HG02678 (cell line): ENCODE measurements around the gene BRSK1.

Experiments
- ATAC-seq: cut with Tn5 transposase; IDR thresholded peaks from one replicate; pipeline ENCODE4 v1.9.1; 2021; ENCODE audit warnings: mild to moderate bottlenecking, moderate library complexity; ENCODE audit not compliant: unreplicated experiment

Gene BRSK1

DNA sequence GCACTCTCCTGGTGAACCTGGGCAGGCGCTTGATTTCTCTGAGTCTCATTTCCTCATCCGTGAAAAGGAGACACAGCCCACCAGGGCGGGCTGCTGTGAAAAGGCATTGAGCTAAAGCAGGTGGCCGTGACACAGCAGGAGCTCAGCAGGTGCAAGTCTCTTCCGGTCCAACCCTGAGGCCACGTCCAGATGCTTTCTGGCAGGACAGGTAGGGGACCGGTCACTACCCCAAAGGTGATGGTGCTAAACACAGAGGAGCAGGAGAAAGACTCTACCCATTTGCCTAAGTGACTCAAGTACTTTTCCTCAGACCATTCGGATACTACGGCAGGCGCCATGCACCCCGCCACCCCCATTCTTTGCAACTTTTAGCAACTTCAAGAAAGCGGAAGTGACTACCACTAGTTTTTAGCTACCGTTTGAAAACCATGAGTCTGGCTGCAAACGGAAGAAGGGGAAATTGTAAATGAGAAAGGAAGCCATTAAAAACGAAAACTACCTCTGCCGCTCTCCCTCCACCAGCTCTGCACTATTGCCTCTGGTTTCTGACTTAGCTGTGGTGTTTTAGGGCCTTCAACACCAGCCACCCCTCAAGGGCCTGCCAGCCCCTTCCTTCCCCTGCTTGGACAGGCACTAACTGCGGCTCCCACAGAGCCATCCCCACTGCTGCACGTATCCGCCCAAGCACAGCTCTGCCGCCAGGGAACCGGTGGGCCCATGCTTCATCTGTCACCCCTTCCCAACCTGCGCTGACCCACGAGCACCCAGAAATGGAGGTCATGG is 29.8 kb upstream of the BRSK1 start:
- peak; percentile 52 for ATAC-seq

DNA sequence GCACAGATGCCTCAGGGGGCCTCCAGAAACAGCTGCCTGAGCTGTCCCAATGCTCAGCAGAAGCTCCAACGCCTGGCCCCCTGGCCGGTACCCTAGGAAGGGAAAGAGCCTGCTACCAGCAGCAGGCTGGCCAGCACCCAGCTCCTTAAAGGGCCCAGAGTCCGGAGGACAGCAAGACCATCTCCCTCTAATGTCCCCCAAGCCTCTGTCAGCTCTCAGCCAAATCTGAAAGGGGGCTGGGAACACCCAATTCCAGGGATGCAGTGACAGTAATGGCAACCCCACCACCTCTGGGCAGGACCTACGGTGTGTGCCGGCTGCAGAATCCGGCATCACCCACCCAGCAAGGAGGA is 29.2 kb upstream of the BRSK1 start:
- ATAC-seq = no peak

DNA sequence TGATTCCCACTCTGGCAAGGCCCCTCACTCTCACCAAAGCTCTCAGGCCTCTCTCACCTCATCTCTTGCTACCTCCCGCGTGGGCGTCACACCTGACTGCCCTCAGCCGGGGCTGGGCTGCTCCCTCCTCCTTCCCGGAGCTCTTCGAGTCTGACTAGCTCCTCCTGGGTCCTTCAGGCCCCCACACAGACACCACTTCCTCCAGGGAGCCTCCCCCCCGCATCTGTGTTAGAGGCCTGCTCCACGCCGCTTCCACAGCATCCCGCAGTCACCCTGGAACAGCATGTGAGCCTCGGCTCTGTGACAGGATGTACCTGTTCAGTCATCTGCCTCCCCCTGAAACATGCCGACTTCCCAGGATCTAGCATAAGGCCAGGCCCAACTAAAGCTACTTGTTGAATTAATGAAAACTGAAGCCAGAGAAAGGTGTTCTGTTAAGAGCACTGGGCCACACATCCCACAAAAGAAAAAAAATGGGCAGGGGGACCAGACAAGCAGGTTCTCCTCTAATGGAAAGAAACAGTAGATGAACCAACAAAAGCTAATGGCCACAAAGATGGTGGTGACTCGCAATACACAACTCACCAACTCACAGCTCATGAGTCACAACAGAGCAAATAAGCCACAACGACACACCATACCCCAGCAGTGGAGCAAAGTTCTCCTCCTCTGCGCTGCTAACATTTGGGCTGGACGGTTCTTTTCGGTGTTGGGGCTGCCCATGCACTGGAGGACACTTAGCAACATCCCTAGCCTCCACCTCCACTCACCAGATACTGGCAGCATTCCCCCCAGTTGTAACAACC is 28.0 kb upstream of the BRSK1 start:
- no peak for ATAC-seq

DNA sequence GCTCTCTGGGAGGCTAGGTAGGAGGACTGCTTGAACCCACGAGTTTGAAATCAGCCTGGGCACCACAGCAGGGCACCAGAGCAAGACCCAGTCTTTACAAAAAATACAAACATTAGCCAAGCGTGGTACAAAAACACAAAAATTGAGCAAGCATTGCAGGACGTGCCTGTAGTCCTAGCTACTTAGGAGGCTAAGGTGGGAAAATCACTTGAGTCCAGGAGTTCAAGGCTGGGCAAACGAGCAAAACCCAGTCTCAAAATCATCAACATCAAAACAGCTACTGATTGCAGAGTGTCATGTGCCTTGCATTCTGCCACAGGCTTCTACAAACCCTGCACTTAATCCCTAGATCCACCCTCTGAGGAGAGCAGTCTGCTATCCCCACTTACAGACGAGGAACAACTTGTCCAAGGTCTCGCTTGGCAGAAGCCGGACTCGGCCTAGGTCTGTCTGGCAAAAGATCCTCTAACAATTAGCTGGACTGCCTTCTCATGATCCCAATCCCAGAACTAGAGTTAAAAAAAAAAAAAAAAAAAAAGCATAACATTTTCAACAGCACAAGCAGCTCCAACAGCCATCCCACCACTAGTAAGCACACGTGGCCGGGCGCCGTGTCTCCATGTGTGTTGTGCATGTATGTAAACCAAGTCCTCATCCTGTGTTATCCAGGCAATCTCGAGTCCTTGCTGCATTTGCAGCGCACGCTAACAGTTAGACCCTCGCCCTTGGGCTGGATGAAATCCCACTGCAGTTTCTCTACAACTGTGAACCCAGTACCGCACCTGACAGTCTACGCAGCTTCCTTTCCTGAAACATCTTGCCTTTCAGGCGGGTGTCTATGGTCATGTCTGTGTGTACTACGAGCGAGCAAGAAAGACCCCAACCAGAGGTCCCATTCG is 27.0 kb upstream of the BRSK1 start:
- no peak for ATAC-seq

DNA sequence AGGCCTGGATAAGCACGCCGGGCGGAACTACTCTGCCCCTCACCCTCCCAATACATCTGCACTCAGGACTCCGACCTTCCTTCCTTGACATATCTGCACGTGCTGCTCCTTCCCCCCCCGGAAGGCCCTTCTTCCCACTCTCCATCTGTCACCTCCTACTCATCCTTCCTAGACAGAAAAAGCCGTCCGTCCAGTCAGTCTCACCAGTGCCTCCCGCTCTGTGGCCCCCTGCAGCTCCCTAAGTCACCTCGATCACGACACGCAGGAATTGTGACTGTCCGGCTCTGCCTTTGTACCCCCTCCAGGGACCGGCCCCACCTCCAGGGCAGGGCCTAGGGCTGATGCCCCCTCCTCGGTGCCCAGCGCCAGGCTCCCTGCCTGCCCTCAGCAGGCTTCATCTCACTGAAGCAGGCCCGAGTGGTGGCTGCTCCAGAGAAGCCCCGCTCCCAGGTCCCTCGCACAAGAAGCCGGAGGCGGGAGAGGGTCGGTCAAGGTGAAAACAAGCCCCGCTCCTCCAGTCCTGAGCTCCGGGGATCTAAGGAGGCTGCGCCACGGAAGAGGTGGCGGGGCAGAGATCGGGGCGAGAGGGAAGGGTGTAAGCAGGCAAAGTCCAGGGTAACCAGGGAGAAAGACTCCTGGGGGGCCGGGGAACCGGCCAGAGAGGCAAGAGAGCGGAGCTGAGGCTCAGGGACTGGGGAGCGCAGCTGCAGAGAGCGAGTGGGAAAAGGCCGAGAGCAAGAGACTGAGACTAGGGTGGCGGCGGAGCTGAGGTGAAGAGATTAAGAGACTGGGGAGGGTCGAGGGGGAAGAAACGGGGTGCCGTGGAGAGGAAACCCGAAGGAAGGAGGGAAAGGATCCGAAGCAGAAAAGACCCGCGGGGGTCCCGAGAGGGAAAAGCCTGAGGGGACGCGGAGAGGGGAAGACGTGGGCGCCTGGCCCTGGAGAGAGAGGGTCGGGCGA is 26.1 kb upstream of the BRSK1 start:
- no peak for ATAC-seq

DNA sequence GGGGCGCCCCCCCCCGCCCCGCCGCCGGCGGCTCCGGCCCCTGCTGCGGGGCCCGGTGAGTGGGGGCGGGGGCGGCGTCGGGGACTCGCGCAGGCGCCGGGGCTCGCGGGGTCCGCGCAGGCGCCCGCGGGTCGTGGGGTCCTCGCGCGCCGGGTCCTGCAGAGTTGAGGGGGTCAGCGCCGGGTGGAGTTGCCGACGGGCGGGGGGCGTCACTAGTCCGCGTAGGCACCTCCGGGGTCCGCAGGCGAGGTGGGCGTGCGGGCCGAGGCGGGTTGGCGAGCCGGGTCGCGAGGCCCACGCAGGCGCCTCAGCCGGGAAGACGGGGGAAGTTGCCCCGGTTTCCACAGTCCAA is 25.3 kb upstream of the BRSK1 start:
- ATAC-seq = peak; percentile 16

DNA sequence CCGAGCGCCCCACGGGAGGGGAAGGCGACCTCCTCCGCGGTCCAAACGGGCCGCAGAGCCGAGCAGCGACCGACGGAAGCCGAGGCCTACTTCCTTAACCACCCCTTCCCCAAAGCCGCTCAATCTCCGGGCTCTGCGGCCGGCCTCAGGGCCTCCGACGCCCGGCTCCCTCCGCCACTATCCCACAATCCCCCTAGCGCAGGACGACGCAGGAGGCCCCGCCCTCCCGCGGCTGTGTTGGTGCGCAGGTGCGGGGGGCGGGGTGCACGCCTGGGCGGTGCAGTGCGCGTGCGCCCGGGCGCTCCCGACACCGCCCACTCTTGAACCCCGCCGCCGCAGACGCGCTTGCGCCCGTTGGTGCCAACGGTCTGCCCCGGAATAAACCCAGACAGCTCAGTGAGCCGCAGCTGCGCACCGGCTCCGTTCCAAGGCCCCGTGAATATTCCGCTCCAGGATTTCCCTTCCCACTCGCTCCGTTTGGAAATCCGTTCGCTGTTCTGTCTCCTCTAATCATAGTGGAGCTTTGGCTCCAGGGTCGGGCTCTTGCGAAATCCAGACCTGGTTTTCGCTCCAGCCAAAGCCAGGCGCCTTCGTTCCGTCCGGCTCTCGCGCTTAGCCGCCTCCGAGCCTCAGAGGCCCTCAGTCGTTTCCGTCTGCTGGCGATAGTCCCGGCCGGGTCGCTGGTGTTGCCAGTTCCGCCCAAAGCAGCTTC is 24.8 kb upstream of the BRSK1 start, which contains the start of gene PPP6R1:
Gene PPP6R1, minus strand, starts transcription at position 190 of the 712 bp plus-strand sequence. CDS start 11,914 bp downstream, outside the sequence.
- ATAC-seq = peak; percentile 67

DNA sequence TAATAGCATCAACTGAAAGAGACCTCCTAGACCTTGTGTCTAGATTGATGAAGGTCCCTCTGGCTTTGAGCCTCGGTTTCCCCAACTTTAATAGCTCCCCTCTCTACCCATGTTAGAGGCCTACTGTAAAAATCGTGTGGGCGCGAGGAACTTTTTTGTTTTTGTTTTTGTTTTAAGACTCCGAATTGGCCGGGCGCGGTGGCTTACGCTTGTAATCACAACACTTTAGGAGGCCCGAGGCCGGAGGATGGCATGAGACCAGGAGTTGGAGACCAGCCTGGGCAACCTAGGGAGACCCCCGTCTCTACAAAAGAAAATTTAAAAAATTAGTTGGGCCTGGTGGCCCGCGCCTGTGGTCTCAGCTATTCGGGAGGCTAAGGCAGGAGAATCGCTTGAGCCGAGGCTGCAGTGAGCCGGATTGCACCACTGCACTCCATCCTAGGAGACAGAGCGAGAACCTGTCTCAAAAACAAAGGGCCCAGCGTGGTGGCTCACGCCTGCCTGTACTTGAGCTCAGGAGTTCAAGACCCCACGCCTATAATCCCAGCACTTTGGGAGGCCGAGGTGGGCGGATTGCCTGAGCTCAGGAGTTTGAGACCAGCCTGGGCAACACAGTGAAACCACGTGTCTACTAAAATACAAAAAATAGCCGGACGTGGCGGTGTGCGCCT is 24.1 kb upstream of the BRSK1 start:
- ATAC-seq = no peak

DNA sequence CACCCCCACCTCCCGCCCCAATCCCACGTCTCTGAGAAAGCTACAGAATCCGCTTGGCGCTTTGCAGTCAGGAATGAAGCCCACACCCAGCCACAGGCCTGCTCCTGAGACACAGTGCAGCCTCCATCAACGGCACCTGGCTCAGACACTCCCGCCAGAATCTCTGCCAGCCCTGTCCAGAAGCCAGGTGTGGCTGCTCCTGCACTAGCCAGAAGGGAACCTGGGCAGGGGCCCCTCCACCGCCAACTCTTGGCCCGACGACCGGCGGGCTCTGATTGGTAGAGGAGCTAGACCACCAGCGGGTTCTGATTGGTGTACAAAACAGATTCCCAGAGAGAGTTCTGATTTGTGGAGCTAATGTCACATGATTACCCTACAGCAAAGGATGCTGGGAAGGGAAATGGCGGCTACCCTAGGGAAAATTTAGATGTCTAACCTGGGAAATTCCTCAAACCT is 22.1 kb upstream of the BRSK1 start:
- no peak for ATAC-seq

DNA sequence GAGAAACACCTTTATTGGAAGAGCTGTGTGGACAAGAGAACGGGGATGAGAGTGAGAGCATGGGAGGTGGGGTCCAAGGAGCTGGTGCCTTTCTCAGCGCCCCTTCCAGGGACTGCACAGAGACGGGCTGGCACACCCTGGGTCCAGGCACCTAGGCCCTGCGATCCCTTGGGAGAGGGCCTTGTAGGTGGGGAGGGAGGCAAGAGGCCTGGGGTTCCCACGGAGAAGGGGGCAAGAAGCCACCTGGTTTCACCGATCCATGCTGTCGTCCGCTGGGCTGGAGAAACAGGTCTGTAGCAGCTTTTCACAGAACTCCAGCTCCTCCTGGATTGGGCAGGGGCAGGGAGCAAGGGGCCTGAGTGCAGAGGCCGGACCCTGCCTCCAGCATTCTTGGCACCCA is 21.4 kb upstream of the BRSK1 start:
- no peak for ATAC-seq

DNA sequence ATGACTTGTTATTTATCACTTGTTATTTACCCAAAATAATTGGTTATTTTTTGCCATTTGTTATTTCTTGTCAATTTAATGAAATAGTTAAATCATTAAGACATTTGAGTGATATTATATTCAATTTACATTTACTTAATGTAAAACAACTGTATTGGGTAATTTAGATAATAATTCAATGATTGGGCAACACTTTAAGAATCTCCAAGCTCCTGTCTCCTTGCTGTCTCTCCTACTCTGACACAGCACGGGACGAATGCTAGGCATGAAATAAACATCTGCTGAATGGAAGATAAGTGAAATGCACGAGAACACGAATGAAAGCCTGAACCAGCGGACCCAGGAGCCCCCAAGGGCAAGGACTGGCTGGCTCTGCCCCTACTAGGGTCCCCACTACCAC is 19.3 kb upstream of the BRSK1 start:
- ATAC-seq = no peak

DNA sequence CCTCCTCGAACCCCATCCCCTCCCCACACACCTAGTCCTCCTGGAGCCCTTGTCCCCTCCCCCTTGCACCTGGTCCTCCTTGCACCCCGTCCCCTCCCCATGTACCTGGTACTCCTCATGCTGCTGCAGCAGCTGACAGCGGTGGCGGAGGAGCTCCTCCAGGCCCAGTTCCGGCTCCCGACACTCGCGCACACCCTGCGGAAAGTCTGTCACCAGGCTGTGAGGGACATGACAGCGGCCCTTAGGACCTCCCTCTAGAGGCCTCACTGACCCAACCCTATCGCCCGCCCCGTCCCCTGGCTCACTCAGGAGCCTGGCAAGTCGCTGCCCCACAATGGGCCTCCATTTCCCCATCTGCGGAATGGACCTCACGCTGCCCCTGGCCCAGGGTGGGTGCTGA is 18.6 kb upstream of the BRSK1 start:
- no peak for ATAC-seq

DNA sequence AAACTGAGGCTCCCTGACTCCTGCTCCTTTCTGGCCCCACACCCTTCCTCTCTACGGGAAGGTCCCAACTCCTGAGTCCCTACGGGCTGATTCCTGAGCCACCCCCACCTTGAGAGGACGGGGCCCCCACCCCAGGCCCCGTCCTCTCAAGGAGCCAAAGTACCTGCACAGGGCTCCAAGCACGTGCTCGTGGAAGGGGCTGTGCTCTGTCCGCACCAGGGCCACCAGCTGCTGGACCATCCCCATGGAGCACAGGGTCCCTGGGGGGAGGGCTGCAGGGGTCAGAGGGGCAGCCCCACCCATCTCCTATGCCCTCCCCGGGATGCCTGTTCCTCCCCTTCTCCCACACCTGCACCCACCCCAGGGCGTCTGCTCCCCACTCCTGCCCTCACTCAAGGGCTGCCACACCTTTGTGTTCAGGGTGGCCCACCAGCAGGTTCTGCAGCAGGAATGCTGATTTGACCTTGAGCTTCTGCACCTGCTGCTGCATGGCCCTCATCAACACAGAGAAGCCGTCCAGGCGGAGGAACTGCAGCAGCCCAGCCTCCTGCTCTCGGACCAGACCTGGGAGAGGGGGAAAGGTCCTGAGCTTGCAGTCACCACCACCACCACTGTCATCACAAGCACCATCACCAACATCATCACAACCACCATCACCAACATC is 17.9 kb upstream of the BRSK1 start:
- no peak for ATAC-seq

DNA sequence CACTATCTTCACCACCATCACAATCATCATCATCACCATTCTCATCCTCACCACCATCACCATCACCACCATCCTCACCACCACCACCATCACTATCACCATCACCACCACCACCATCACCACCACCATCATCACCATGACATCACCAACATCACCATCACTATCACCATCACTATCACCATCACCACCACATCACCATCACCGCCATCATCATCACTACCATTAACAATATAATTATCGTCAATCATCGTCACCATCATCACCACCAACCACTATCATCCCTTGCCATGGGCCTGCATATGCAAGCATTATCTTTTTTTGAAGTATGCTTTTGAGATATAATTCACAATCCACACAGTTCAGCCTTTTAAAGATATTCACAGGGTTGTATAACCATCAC is 17.4 kb upstream of the BRSK1 start:
- no peak for ATAC-seq

DNA sequence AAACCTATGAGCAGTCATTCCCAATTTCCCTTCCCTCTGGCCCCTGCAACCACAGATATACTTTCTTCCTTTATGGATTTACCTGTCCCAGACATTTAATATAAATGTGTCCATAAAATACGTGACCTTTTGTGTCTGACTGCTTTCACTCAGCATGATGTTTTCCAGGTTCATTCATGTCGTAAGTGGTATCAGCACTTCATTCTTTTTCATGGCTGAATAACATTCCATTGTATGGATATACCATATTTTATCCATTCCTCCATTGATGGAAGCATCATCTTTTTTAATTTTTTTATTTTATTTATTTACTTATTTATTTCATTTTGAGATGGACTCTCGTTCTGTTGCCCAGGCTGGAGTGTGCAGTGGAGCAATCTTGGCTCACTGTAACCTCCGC is 17.0 kb upstream of the BRSK1 start:
- no peak for ATAC-seq

DNA sequence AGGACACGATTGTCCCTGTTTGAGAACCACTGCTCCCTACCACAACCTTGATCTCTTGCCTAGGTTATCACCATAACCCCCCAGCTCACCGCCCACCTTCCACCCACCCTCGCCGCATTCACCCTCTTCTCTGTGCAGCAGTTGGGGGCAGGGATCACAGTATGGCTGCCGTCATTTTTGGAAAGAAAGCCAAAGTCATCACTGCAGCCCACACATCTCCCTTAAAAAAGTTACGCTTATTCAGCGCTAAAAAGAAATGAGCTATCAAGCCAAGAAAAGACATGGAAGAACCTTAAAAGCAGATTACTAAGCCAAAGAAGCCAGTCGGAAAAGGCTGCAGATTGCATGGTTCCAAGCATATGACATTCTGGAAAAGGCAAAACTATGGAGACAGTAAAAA is 14.5 kb upstream of the BRSK1 start:
- ATAC-seq = no peak

DNA sequence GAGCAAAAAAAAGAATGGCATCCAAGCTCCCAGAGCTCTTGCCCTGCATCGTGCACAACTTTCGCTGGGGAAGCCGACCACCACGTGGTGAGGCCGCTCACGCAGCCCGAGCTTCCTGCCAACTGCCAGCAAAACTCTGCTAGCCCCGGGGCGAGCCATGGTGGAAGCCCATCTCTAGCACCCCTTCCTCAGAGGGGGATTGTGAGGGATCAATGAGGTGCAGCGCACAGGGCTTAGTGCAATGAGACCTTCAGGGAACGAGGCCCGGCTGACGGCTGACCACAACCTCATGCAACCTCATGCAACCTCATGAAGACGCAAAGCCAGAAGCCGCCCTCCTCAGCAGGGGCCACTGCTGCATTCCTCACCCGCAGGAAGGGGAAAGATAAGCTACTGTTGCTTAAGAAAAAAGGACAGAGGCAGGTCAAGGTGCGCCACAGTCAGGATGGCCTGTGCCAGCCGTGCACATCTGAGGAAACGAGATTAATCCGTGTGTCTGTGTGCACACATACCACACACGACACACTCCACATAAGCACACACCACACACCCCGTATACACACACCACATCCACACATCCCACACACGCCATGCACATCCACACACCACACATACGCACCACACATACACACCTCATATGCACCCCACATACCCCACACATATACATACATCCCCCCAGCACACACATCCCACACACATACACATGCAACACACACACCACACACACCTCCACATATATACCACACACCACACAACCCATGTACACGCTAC is 13.4 kb upstream of the BRSK1 start:
- ATAC-seq = no peak

DNA sequence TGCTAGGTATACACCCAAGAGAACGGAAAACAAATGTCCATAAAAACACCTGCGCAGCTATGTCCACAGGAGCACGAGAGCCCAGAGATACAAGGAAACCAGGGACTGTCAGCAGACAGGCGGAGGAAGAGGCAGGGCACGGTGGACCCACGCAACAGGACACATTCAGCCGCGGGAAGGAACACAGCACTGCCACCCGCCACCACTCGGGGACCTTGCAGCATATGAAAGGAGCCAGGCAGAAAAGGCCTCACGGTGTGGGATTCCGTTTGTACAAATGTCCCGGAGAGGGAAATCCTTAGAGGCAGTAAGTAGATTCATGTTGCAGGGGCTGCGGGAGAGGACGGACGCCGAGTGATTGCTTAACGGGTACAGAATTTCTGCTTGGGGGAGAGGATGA is 11.7 kb upstream of the BRSK1 start:
- no peak for ATAC-seq
